ENCODE measurements around the gene SMARCB1.
"Not testable (repeated sequence)": the region's sequence is repeated elsewhere in the genome, so short reads cannot be mapped to it uniquely, and the experiment has no call there.

SMARCB1 gene

DNA sequence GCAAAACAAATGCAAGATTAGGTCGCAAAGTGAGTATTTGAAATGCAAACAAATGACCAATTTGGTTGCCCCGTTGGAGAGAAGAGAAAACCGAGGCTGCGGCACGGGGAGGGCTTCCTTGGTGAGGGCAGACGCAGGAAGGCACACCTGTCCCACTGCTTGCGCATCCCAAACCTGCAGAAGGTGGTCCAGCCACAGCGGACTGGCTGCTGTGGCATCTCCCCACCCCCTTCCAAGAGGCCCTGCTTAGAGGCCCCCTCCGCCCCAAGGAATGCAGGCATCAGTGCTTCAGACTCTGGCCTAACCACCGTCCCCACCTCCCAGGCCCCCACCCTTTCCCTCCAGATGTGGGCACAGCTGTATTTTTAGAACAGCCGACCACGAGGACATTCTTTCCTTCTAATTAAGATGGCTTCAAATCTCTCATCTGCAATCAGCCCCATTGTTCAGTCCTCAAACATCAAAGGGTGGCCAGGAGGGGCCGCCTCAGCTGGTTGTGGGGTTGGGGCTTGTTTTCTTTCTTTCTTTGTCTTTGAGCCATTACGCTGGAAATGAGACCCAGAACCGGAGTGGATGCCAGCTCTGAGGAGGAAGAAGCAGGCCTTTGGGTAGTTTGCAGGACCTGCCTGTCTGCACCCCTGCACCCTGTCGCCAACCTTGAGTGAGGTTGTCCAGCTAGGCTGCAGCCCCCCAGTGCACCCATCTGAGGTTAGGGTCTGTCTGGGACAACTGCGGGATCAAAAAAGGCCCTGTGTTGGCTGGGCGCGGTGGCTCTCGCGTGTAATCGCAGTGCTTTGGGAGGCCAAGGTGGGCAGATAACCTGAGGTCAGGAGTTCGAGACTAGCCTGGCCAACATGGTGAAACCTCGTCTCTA is 61.5 kb downstream of the SMARCB1 start:
- no peak for DNase-seq

DNA sequence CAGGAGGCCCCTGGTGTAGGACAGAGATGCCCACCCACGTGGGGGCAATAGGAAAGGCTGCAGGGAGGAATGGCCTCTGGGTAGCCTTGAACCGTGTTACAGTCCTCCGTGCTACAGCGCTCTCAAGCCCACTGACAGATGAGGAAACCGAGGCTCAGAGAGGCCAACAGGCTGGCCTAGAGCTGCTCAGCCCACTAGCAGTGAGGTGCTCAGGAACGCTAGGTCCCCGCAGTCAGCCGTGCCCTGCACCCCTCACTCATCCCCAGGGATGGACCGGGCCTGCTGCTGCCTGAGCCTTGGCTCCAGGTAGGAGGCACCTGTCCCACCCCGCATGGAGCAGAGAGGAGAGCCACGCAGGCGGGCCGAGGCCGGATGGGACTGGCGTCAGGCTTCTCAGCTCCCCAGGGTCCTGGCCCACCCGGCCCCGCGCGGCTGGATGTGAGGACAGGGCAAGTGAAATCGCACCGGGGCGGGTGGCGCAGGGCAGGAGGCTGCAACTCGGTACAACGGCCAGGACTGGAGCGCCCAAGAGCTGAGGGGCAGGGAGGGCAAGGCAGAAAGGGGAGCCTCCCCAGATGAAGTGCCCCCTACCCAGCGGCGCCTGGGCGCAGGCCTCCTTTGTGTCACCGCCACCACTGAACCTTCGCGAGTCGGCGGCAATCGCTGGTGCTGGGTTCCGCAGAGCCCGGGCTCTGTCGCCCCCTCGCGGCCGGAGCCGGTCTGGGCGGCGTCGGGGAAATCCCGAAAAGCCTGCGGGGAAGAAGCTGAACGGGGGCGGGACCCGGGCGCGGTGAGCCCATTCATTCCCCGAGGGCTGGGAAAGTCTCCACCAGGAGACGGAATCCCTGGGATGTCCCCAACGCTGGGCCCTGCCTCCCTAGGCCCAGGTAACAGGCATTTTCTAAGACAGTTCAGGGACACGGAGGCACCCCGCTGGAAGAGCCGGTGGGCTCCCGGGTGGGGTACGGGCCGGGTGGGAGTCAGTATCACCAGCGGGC is 62.5 kb downstream of the SMARCB1 start:
- DNase-seq, result peak; percentile 90

DNA sequence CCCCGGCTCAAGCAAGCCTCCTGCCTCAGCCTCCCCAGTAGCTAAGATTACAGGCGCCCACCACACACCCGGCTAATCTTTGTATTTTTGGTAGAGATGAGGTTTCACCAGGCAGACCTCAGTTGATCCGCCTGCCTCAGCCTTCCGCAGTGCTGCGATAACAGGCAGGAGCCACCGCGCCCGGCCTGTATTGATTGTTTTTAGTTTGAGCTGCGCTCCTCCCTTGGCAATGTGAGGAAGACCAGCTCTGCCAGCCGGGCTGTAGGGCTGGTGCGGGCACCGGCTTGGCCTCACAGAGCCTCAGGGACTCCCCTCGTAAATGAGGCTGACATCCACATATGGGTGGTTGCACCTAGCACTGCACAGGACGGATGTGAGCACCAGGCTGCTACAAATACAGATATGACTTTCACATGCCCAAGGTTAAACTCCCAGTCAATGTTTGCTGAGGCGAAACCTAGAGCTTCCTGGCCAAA is 63.4 kb downstream of the SMARCB1 start:
- no peak for DNase-seq

DNA sequence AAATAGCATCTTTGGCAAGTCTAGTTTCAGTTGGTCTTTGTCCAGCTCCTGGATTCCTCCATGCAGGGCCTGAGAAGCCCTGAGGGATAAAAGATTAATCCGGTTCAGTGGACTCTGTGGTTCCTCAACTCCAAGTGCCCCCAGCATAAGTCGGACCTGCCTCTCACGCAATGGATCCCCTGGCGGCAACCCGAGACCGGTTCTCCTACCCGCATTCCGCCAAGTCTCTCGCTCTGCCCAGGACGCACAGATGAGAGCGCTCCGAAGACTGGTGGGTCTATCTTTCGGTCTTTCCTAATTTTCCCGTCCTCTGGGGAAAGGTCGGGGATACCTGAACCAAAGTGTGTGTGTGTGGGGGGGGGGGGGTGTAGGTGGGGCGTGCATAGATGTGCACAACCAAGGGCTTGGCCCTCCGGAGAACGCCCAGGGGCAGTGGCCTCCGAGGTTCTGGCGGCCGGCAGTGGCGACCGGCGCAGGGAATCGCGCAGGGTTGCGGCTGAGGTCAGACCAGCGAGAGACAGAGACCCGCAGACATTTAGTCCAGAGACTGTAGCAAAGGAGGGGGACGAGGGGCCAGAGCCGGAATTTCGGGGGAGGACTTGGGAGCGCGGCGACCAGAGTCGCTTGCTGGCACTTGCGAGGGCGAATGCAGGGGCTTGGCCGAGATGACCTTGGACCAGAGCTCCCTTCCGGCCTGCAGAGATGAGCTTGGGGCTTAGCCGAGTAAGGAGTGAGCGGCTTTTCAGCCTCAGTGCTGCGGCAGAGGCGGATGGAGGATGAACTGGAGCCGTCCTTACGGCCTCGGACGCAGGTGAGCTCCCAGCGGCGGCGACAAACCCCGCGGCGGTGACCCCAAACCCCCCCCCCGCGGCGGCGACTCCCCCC is 70.2 kb downstream of the SMARCB1 start:
- DNase-seq, result peak; percentile 27

DNA sequence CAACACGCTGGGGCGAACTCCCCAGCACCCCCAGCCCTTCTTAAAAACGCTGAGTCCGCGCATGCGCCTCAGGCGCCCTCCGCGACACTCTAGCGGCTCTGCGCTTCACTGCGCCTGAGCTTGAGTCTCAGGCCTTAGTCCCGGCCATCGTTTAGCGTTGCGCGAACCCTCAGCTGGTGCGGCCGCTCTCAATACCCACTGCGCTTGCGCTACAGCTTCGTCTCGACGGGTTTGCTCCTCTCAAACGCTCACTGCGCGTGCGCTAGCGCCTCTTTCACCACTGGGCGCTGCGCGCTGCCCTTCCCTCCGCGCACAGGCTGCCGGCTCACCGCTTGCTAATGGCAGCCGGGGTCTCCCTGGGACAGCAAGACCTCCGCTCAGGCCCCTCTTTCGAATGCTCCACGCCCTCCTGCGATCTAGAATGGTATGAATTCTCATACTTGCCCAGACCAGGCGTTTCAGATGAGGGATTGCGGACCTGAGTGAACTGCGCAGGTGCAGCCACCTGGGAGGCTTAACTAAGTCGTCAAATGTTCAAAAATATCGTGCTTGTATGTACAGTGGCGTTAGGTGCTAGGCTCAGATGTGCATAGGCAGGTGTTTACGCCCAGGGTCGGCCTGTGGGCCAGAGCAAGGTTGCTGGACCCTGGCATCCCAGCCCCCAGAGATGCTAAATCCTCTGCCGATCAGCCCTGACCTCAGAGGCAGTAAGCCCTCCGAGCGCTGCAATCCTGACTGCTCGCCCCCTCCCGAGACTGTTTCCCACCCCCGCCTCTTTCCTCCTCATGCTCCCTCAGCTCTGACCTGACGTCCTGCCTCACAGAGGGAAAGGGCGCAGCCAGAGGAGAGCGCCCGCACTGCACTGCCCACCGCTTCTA is 71.1 kb downstream of the SMARCB1 start, which contains the start of gene SLC2A11:
Gene SLC2A11, plus strand, starts transcription at position 270 of the 878 bp plus-strand sequence. Its CDS starts 125 bp downstream, at position 395.
- DNase-seq, result peak; percentile 97

DNA sequence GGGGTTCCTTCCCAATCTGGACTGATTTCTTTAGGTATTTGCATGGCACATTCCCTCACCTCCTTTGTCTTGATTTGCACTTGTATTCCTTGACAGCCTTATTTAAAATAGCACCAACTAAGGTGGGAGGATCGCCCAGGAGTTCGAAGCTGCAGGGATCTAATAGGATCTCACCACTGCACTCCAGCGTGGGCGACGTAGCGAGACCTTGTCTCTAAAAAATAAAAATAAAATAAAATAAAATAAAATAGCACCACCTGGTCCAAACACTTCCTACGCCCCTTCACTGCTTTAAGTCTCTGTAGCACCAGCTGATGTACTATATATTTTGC is 71.7 kb downstream of the SMARCB1 start:
- no peak for DNase-seq

DNA sequence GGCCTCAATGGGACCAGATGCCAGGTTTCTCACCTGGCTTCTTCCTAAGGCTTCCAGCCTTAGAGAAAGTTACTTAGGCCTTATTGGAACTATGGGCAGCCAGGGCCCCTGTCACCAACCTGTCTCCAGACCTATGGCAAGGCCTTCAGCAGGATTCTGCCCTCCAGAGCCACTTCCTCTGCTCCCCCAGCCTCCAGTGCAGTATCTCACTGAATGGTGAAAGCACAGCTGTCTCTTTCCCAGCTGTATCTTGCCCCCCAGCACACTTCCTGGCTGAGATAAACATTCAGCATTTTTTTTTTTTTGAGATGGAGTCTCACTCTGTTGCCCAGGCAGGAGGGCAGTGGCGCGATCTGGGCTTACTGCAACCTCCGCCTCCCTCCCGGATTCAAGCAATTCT is 72.4 kb downstream of the SMARCB1 start:
- no peak for DNase-seq

DNA sequence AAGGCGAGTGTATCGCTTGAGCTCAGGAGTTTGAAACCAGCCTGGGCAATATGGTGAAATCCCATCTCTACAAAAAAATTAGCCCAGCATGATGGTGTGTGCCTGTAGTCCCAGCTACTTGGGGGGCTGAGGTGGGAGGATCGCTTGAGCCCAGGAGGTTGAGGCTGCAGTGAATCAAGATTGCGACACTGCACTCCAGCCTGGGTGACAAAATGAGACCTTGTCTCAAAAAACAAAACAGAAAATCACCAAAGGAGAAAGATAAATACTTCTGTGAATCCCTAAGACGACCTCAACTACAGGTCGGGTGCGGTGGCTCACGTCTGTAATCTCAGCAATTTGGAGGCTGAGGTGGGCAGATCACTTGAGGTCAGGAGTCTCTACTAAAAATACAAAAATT is 73.4 kb downstream of the SMARCB1 start:
- not testable (repeated sequence) for DNase-seq

DNA sequence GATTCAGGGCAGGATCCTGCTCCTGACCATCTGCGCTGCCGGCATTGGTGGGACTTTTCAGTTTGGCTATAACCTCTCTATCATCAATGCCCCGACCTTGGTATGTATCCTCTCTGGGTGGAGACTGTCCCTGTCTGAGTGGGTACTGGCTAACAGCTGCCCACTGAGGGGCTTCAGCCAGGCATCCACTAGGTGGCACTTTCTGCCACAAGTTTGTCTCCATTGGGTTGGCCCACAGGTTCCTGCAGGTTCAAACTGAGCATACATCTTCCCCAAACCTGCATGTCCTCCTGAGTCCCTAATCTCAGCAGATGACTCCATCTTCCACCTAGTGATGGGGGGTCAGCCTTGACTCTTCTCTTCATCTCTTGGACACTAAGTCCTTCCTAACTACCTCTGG is 75.3 kb downstream of the SMARCB1 start:
- peak; percentile 57 for DNase-seq

DNA sequence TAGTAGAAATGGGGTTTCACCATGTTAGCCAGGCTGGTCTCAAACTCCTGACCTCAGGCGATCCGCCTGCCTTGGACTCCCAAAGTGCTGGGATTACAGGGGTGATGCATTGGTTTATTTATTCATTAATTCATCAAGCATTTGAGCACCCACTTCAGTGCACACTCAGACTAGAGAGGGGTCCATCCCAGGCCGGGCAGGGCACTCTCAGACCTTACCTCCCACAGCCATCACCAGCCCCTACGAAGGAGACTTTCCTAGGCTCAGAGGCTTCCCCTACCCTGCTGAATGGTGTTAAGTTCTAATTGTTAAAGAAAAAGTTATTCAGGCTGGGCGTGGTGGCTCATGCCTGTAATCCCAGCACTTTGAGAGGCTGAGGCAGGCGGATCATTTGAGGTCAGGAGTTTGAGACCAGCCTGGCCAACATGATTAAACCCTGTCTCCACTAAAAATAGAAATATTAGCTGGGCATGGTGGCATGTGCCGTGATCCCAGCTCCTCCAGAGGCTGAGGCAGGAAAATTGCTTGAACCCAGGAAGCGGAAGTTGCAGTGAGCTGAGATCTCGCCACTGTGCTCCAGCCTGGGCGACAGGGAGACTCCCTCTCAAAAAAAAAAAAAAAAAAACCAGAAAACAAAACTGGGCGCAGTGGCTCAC is 77.9 kb downstream of the SMARCB1 start:
- DNase-seq, result not testable (repeated sequence)

DNA sequence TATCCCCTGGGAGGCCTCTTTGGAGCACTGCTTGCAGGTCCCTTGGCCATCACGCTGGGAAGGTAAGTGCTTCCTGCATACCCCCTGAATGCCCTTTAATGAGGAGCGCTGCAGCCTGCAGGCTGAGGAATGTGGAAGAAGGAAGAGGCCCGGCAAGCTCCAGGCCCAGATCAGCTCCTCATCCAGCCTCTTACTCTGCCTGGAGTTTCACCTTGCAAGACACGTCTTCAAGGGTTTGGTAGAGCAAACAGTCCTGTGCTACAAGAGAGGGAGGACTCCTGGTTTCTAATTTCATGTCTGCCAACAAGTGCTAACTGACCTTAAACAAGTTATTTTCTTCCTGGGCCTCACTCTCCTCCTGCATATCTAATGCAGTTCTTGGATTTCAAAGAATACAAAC is 81.8 kb downstream of the SMARCB1 start:
- no peak for DNase-seq

DNA sequence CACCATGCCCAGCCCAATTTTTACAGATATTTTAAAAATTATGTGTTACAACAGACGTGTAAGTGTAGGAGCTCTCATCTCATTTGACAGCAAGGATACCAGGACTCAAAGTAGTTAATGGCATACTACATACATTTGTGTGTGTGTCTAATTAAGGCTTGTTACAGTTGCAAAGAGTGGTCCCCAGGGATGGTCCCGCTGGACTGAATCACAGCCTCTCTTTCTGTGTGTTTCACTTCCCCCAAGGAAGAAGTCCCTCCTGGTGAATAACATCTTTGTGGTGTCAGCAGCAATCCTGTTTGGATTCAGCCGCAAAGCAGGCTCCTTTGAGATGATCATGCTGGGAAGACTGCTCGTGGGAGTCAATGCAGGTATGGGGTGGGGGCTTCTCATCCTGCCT is 88.1 kb downstream of the SMARCB1 start:
- DNase-seq, result no peak

DNA sequence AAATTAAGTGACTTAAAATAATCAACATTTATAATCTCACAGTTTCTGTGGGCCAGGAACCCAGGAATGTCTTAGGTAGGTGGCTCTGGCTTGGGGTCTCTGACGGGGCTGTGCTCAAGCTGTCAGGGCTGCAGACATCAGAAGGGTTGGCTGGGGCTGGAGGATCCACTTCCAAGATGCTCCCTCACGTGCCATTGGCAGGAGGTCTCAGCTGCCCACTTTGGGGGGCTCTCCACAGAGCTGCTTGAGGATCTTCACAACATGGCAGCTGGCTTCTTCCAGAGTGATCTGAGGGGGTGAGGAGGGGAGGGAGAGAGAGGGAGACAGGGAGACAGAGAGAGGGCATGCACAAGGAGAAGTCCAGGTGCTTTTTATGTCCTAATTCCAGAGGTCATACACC is 89.0 kb downstream of the SMARCB1 start:
- DNase-seq, result no peak

DNA sequence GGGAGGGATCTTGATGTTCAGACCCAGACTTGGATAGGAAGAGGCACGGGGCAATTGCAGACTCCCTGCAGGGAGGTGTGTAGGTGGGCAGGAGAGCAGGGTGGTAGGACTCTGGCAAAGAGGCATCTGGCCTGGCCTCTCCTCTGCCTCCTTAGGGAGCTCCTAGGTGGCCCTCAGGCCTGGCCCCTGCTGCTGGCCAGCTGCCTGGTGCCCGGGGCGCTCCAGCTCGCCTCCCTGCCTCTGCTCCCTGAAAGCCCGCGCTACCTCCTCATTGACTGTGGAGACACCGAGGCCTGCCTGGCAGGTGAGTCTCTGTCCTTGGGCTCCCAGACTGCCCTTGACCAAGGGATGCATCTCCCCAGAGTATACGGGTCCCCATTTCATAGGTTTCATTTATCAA is 90.8 kb downstream of the SMARCB1 start:
- no peak for DNase-seq

DNA sequence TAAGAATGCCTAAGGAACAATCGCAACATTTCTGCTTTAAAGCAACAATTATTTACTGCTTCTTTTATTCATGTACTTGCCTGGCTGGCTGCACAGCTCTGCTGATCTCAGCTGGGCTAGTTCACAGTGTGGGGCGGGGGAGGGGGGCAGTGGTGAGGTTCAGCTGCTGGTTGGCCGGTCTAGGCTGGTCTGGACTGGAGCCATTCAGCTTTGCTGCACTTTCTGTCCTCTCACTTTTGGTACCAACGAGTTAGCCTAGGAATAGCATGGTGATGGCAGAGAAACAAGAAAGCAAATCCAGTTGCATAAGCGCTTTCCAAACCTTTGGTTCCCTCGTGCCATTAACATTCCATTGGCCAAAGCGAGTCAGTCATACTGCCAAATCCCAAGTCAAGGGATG is 91.5 kb downstream of the SMARCB1 start:
- DNase-seq, result no peak

DNA sequence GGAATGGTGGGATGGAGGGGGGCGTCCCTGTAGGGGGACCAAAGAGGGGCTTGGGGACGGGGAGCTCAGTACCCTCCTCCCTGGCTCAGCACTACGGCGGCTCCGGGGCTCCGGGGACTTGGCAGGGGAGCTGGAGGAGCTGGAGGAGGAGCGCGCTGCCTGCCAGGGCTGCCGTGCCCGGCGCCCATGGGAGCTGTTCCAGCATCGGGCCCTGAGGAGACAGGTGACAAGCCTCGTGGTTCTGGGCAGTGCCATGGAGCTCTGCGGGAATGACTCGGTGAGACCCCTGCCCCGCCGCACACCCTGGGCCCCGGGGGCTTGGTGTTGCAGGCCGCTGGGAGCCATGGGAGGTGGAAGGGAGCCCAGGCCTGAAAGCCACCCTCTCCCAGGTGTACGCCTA is 95.6 kb downstream of the SMARCB1 start:
- no peak for DNase-seq

DNA sequence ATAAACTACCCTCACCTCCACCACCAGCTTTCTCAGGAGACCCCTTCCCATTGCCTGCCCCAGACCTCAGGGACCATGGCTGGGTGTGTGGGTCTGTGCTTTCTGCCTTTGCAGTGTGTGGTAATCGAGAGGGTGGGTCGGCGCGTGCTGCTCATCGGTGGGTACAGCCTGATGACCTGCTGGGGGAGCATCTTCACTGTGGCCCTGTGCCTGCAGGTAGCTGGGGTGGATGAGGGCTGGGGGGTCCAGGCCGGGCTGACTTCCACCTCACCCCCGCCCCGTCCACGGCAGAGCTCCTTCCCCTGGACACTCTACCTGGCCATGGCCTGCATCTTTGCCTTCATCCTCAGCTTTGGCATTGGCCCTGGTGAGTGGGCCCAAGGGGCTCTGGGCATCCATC is 96.9 kb downstream of the SMARCB1 start:
- no peak for DNase-seq

DNA sequence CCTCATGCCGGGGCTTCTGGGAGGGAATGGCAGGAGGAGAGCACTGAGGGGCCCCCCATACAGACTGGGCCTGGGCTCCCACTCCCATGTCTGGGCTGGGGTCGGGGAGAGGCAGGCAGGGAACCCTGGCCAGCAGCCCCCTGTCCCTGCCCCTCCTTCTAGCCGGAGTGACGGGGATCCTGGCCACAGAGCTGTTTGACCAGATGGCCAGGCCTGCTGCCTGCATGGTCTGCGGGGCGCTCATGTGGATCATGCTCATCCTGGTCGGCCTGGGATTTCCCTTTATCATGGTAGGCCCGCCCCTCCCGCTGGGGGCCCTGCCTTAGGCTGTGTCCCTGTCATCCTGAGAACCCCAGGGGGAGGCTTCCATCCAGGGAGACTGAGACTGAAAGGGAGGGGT is 97.4 kb downstream of the SMARCB1 start:
- no peak for DNase-seq
